Occipital lobe (tissue), 2 donors: Measurements from ENCODE around the gene UBA1. TPM values are rescaled to one million over a fixed set of nuclear protein-coding genes. Genes with fewer than 3 reads are reported as not detected.
A peak's percentile ranks its signal among the peaks of the same experiment; 100 is the strongest.

ENCODE experiments used
- DNase-seq: peaks from one replicate; lab custom pipeline; 2025; lab: John Stamatoyannopoulos, UW
- total RNA-seq: library from RNA; depleted of rRNA; stranded (reverse); fragments of >200 nt; gene quantifications from one replicate; pipeline ENCODE4 v1.2.3, GENCODE V29; 2014

UBA1 gene
- total RNA-seq, 1 donor from 2014 or later = 127 TPM

GRCh38 chrX:47210661-47211425 is 17.2 kb downstream of the UBA1 start:
- no peak for DNase-seq

DNA sequence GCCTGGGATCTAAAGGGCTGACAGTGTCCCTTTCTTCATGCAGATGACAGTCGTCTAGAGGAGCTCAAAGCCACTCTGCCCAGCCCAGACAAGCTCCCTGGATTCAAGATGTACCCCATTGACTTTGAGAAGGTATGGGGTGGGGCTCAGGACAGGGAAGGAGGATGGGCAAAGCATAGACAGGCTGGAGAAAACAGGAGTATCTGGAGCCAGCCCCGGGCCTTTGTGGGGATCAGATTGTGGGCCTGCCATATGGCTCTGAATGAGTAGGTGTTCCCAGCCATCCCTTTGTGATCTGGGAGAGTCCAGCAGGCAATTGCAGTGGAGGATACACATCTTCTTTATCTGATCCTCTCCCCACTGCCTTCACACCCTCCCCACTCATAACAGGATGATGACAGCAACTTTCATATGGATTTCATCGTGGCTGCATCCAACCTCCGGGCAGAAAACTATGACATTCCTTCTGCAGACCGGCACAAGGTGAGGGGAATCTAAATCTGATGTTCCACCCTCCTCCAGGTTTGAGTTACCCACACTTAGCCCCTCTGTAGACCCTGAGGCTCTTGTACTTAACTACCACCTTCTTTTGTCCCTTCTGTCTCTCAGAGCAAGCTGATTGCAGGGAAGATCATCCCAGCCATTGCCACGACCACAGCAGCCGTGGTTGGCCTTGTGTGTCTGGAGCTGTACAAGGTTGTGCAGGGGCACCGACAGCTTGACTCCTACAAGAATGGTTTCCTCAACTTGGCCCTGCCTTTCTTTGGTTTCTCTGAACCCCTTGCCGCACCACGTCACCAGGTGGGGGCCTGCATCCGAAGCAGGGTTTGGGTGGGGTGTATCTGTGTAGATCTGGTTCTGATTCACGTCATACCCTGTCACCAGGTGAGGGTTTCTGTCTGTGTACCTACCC is 19.0 kb downstream of the UBA1 start:
- DNase-seq = no peak

GRCh38 chrX:47214435-47215077 is 20.9 kb downstream of the UBA1 start:
- no peak for DNase-seq

- DNase-seq = no peak
Observed at GRCh38 chrX:47215291-47215900, 21.8 kb downstream of the UBA1 start.

- DNase-seq = no peak
Observed at GRCh38 chrX:47216393-47216925, 22.8 kb downstream of the UBA1 start.

- DNase-seq = no peak
Observed at GRCh38 chrX:47217121-47217851, 23.7 kb downstream of the UBA1 start.

GRCh38 chrX:47217852-47218279 is 24.2 kb downstream of the UBA1 start:
- peak; percentile 93 for DNase-seq

- DNase-seq = peak; percentile 61
Observed at GRCh38 chrX:47218280-47218919, 24.8 kb downstream of the UBA1 start, which contains the start of gene CDK16. Gene CDK16 (plus strand): TSS chrX:47218681. CDS start chrX:47223558, 4,877 bp downstream.

- DNase-seq = no peak
Observed at GRCh38 chrX:47218920-47219815, 25.5 kb downstream of the UBA1 start.

DNA sequence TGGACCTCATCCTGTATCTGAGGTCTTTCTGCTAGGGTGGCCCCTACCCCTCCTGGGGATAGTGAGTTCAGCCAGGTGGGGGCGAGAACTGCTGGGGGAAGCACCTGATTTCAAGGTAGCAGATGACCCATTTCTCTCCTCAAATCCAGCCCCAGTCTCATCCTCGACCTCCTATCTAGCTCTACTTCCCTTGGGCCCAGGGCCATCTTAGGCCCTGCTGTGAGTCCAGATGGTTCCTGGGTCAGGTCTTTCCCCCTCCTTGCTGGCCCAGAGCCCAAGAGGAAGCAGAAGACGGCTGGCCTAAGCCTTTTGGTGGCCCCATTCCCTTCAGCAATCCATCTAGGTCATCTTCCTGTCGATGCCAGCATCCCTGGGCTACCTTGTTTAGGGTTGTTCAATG is 28.1 kb downstream of the UBA1 start:
- DNase-seq = no peak

DNA sequence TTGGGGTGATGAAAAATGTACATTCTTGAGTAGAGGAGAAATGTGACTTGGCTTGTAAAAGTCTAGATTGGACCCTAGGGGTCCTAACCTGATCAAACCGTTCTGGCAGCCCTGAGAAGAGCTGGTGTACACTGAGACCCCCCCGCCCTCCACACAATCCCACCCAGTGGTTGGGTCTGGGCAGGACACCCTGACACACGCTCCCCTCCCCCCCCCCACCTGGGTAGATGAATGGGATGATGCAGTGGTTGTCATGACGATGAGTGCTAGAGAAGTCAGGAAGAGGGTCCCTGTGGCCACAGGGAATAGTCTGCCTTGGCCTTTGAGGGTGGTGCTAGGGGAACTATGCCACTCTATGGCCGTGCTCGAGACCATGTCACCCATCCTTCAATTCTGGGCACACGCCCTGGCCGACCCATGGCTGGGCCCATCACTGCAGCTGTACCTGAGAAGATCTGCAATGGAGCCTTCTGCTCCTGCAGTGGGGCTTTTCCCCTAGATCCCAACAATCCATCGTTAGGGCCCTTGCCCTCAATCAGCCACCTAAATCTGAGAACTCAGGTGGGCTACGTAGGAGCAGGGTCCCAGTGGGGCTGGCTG is 29.2 kb downstream of the UBA1 start:
- DNase-seq = no peak

- no peak for DNase-seq
Observed at GRCh38 chrX:47223476-47224250, 30.0 kb downstream of the UBA1 start.

DNA sequence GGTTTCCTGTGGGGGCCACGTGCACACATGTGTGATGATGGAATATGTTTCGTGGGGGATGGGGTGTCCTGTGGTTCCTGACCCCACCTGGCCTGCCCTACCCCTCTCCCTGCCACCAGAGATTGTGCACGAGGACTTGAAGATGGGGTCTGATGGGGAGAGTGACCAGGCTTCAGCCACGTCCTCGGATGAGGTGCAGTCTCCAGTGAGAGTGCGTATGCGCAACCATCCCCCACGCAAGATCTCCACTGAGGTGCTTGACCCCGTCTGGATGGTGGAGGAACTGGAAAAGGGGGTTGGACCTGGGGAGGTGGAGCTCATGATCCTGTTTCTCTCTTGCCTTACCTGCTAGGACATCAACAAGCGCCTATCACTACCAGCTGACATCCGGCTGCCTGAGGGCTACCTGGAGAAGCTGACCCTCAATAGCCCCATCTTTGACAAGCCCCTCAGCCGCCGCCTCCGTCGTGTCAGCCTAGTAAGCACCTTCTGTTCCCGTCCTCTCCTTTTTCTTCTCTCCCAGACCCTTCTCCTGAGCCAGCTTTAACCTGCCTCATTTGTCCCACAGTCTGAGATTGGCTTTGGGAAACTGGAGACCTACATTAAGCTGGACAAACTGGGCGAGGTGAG is 30.8 kb downstream of the UBA1 start:
- no peak for DNase-seq

GRCh38 chrX:47224896-47225290 is 31.3 kb downstream of the UBA1 start:
- no peak for DNase-seq

GRCh38 chrX:47226071-47226470 is 32.4 kb downstream of the UBA1 start:
- DNase-seq = no peak

GRCh38 chrX:47226531-47227333 is 33.1 kb downstream of the UBA1 start:
- DNase-seq = no peak

- no peak for DNase-seq
Observed at GRCh38 chrX:47227334-47227583, 33.6 kb downstream of the UBA1 start.
